ENCODE measurements around the gene ATP10A.

ATP10A gene

DNA sequence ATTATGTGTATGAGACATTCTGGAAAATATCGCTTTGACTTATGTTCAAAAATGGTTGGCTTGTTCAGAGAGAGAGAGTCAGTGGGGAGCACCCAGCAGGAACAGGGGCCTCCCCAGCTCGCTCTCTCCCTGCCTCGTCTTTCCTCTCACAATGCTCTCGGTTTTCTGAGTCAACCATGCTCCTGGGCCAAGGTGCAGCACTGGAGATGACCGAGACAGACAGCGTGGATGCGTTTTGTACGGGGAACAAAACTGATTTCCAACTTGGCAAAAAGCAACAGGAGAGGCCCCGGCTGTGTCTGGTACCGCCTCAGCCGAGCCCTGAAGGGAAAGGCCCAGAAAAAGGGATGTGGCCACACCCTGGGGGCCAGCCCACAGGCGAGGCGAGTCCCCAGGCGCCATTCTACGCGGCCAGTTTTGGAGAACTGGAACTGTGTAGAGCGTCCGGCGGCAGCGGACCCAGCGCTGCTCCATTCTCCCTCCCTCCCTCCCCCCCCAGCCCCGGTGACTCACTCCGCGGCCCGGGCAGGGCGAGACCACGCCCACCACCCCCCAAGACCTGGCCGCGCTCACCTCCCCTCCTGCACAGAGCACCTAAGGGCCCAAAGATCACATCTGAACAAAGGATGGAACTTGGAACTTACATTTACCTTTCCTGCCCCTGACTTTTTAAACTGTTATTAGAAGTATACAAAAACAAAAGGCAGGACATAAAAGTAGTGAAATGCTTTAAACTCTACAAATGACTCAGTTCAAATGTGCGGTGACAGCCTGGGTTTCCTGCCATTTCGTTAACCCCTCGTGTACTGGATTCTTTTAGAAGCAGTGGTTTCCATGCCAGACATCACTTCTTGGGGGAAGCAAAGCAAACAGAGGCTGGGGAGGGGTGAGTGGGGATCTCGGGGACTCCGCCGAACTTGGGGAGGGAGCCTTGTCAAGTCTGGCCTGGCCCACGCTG lies 12.7 kb downstream of the ATP10A start:
- Histone ChIP-seq H3K4me3 (ENCODE audit: low read depth in 1 of 2, low read length in 2 of 2) (peak overlapping the region; percentile 30 to 53), H3K9ac (ENCODE audit: low read length) (peak overlapping the region; percentile 39), H3K4me1 (ENCODE audit: insufficient read depth, low read length) (peaks cover 31% of the 10 kb centered on the region), H3K27ac (ENCODE audit: low read depth, low read length) (peak overlapping the region; percentile 85), H3K9me3 (ENCODE audit: low read length) (no peaks in the 10 kb centered on the region), H3K27me3 (ENCODE audit: control insufficient read depth in 1 of 2, insufficient read depth in 2 of 2, low read length in 2 of 2) (no peaks in the 10 kb centered on the region), H3K36me3 (ENCODE audit: insufficient read depth, low read length) (no peaks in the 10 kb centered on the region)

DNA sequence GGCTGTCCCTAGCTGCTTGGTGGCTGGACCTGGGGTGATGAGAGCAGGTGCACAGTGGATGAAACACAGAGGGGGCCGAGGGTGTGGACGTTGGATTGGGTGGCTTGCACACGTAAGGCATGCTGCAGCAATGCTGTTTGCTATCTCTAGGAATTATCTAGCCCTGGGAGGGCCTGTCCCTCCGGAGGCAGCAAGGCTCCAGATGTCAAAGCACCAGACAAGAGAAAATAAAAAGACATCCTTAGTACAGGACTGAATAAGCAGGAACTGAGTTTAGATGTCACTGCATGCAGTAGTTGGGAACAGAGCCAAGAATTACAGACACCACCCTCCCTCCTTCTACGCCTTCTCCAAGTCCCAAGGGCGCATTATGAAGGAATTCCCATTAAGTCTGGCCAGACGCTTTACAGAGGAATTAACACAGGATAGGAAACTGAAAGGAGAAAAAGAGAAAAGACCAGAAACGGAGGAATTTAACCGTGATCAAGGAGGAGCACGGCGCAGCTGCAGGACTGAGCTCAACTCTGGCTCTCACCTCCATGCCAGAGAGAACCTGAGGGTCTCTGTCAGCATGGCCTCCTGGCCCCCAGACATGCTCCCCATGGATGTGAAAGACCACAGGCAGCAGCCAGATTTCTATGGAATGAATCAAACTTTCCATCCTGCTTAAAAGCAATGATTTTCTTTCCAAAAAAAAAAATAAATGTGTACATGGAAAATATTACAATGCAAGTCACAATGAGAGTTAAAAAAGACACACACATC lies 13.8 kb downstream of the ATP10A start:
- no peaks in the 10 kb centered on the region for H3K36me3 ChIP-seq (ENCODE audit: insufficient read depth, low read length)
- H3K4me1 ChIP-seq (ENCODE audit: insufficient read depth, low read length), result peaks cover 37% of the 10 kb centered on the region
- no peaks in the 10 kb centered on the region for H3K27me3 ChIP-seq (ENCODE audit: control insufficient read depth in 1 of 2, insufficient read depth in 2 of 2, low read length in 2 of 2)
- H3K9ac ChIP-seq (ENCODE audit: low read length), result peak overlapping the region; percentile 39
- H3K9me3 ChIP-seq (ENCODE audit: low read length), result no peaks in the 10 kb centered on the region
- peak overlapping the region; percentile 85 for H3K27ac ChIP-seq (ENCODE audit: low read depth, low read length)
- H3K4me3 ChIP-seq (ENCODE audit: low read depth in 1 of 2, low read length in 2 of 2), result peak overlapping the region in 1 of 2 donors; percentile 53

GRCh38 chr15:25848784-25849156 lies 14.4 kb downstream of the ATP10A start:
- no peaks in the 10 kb centered on the region for H3K36me3 ChIP-seq (ENCODE audit: insufficient read depth, low read length)
- peak overlapping the region in 1 of 2 donors; percentile 53 for H3K4me3 ChIP-seq (ENCODE audit: low read depth in 1 of 2, low read length in 2 of 2)
- H3K27me3 ChIP-seq (ENCODE audit: control insufficient read depth in 1 of 2, insufficient read depth in 2 of 2, low read length in 2 of 2), result no peaks in the 10 kb centered on the region
- peak overlapping the region; percentile 85 for H3K27ac ChIP-seq (ENCODE audit: low read depth, low read length)
- H3K9ac ChIP-seq (ENCODE audit: low read length), result peak overlapping the region; percentile 39
- peaks cover 41% of the 10 kb centered on the region for H3K4me1 ChIP-seq (ENCODE audit: insufficient read depth, low read length)
- H3K9me3 ChIP-seq (ENCODE audit: low read length), result no peaks in the 10 kb centered on the region

- Histone ChIP-seq H3K27ac (ENCODE audit: low read depth, low read length) (peak overlapping the region; percentile 85), H3K4me1 (ENCODE audit: insufficient read depth, low read length) (peaks cover 45% of the 10 kb centered on the region), H3K36me3 (ENCODE audit: insufficient read depth, low read length) (no peaks in the 10 kb centered on the region)
Measured at GRCh38 chr15:25848325-25848724, 14.8 kb downstream of the ATP10A start.

DNA sequence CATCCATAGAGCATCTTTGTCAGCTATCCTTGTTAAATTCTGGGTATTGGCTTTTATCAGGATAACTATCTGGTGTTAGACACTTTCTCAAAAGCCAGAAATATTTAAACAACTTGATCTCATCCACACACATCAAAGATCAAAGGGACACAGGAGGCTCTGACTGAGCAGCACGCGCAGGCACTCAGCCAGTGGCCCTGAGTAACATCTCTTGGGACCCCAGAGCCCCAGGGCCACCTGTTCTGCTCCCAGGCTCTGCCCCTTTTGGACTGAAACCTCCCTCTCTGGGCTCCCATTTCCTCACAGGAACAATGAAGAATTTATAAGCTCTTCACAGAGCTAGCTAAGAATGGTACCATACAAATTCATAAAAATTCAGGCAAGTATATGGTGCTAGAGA lies 16.1 kb downstream of the ATP10A start:
- Histone ChIP-seq H3K4me1 (ENCODE audit: insufficient read depth, low read length) (peaks cover 41% of the 10 kb centered on the region), H3K36me3 (ENCODE audit: insufficient read depth, low read length) (no peaks in the 10 kb centered on the region), H3K9ac (ENCODE audit: low read length) (no peak overlapping the region), H3K9me3 (ENCODE audit: low read length) (no peaks in the 10 kb centered on the region), H3K27ac (ENCODE audit: low read depth, low read length) (no peak overlapping the region), H3K4me3 (ENCODE audit: low read depth in 1 of 2, low read length in 2 of 2) (no peak overlapping the region), H3K27me3 (ENCODE audit: control insufficient read depth in 1 of 2, insufficient read depth in 2 of 2, low read length in 2 of 2) (no peaks in the 10 kb centered on the region)

More at GRCh38 chr15:25848325-25848724, 14.8 kb downstream of the ATP10A start:
- Histone ChIP-seq H3K4me3 (ENCODE audit: low read depth in 1 of 2, low read length in 2 of 2) (no peak overlapping the region), H3K27me3 (ENCODE audit: control insufficient read depth in 1 of 2, insufficient read depth in 2 of 2, low read length in 2 of 2) (no peaks in the 10 kb centered on the region), H3K9me3 (ENCODE audit: low read length) (no peaks in the 10 kb centered on the region), H3K9ac (ENCODE audit: low read length) (no peak overlapping the region)

DNA sequence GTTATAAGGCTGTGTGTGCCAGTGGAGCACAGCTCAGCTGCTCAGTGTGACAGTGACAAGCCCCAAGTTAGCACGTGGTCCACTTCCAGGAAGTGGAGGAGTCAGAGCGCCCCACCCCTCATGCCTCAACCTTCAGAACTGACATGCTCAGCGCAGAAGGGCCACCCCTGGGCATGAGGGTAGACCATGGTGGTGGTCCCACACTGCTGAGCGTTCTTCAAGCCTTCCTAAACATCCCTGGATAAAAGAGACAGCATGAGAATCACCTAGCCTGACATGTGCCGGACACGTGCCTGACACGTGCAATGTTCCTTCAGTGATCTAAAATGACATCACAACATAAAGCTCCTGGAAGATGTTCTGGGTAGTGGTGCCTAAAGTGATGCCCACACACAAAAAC lies 16.8 kb downstream of the ATP10A start:
- H3K36me3 ChIP-seq (ENCODE audit: insufficient read depth, low read length), result peaks cover 3% of the 10 kb centered on the region
- no peak overlapping the region for H3K27ac ChIP-seq (ENCODE audit: low read depth, low read length)
- peaks cover 41% of the 10 kb centered on the region for H3K4me1 ChIP-seq (ENCODE audit: insufficient read depth, low read length)
- no peak overlapping the region for H3K4me3 ChIP-seq (ENCODE audit: low read depth in 1 of 2, low read length in 2 of 2)
- H3K27me3 ChIP-seq (ENCODE audit: control insufficient read depth in 1 of 2, insufficient read depth in 2 of 2, low read length in 2 of 2), result no peaks in the 10 kb centered on the region
- no peak overlapping the region for H3K9ac ChIP-seq (ENCODE audit: low read length)
- no peaks in the 10 kb centered on the region for H3K9me3 ChIP-seq (ENCODE audit: low read length)

- no peaks in the 10 kb centered on the region for H3K27me3 ChIP-seq (ENCODE audit: control insufficient read depth in 1 of 2, insufficient read depth in 2 of 2, low read length in 2 of 2)
- H3K27ac ChIP-seq (ENCODE audit: low read depth, low read length), result no peak overlapping the region
- peaks cover 35% of the 10 kb centered on the region for H3K4me1 ChIP-seq (ENCODE audit: insufficient read depth, low read length)
- H3K9ac ChIP-seq (ENCODE audit: low read length), result no peak overlapping the region
- H3K9me3 ChIP-seq (ENCODE audit: low read length), result no peaks in the 10 kb centered on the region
- no peak overlapping the region for H3K4me3 ChIP-seq (ENCODE audit: low read depth in 1 of 2, low read length in 2 of 2)
- H3K36me3 ChIP-seq (ENCODE audit: insufficient read depth, low read length), result peaks cover 3% of the 10 kb centered on the region
Measured at GRCh38 chr15:25844981-25845680, 18.0 kb downstream of the ATP10A start.

DNA sequence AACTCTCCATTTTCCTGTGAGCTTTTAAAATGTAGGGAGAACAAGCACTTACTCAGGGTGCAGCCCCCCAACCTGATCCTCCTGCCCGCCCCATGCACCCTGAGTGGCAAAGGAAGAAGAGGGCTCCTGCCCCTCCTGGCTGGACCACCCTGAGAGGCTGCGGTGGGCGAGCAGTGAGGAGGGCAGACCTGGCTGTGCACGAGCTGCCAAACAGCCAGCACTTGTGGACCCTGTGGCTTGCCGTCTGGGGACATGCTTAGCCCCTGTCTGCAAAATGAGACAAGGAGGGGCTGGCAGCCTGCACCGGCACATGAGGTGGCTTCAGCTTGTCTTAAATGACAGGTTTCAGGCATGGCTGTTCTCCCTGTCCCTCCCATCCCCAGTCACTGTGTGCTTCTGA lies 18.6 kb downstream of the ATP10A start:
- no peak overlapping the region for H3K4me3 ChIP-seq (ENCODE audit: low read depth in 1 of 2, low read length in 2 of 2)
- H3K9ac ChIP-seq (ENCODE audit: low read length), result no peak overlapping the region
- H3K36me3 ChIP-seq (ENCODE audit: insufficient read depth, low read length), result peaks cover 3% of the 10 kb centered on the region
- no peak overlapping the region for H3K27ac ChIP-seq (ENCODE audit: low read depth, low read length)
- no peaks in the 10 kb centered on the region for H3K9me3 ChIP-seq (ENCODE audit: low read length)
- no peaks in the 10 kb centered on the region for H3K27me3 ChIP-seq (ENCODE audit: control insufficient read depth in 1 of 2, insufficient read depth in 2 of 2, low read length in 2 of 2)
- H3K4me1 ChIP-seq (ENCODE audit: insufficient read depth, low read length), result peaks cover 29% of the 10 kb centered on the region

DNA sequence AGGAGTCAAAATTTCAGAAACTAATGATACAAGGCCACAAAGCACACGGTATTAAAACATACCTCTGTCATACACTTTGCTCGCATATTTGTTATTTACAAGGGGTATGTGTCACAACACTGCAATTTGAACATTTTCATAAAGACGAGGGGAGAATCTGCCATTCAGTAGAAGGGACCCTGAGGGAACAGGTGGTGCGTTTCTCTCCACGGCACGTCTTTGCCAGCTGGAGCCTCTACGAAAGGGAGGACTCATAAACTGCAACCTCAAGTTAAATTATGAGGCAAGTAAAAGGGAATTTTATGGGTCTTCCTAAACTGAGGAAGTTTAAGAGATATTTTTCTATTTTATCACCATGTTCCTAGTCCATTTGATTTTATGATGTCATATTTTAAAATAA lies 19.1 kb downstream of the ATP10A start:
- Histone ChIP-seq H3K4me3 (ENCODE audit: low read depth in 1 of 2, low read length in 2 of 2) (no peak overlapping the region), H3K27ac (ENCODE audit: low read depth, low read length) (no peak overlapping the region), H3K27me3 (ENCODE audit: control insufficient read depth in 1 of 2, insufficient read depth in 2 of 2, low read length in 2 of 2) (no peaks in the 10 kb centered on the region), H3K36me3 (ENCODE audit: insufficient read depth, low read length) (peaks cover 3% of the 10 kb centered on the region), H3K9me3 (ENCODE audit: low read length) (no peaks in the 10 kb centered on the region), H3K4me1 (ENCODE audit: insufficient read depth, low read length) (peaks cover 24% of the 10 kb centered on the region), H3K9ac (ENCODE audit: low read length) (no peak overlapping the region)

GRCh38 chr15:25839638-25840156 lies 23.4 kb downstream of the ATP10A start:
- H3K9me3 ChIP-seq (ENCODE audit: low read length), result no peaks in the 10 kb centered on the region
- no peak overlapping the region for H3K27ac ChIP-seq (ENCODE audit: low read depth, low read length)
- no peaks in the 10 kb centered on the region for H3K27me3 ChIP-seq (ENCODE audit: control insufficient read depth in 1 of 2, insufficient read depth in 2 of 2, low read length in 2 of 2)
- peaks cover 14% of the 10 kb centered on the region for H3K4me1 ChIP-seq (ENCODE audit: insufficient read depth, low read length)
- peaks cover 3% of the 10 kb centered on the region for H3K36me3 ChIP-seq (ENCODE audit: insufficient read depth, low read length)
- no peak overlapping the region for H3K4me3 ChIP-seq (ENCODE audit: low read depth in 1 of 2, low read length in 2 of 2)
- H3K9ac ChIP-seq (ENCODE audit: low read length), result no peak overlapping the region

GRCh38 chr15:25838871-25839195 lies 24.3 kb downstream of the ATP10A start:
- Histone ChIP-seq H3K27ac (ENCODE audit: low read depth, low read length) (no peak overlapping the region), H3K27me3 (ENCODE audit: control insufficient read depth in 1 of 2, insufficient read depth in 2 of 2, low read length in 2 of 2) (no peaks in the 10 kb centered on the region), H3K4me1 (ENCODE audit: insufficient read depth, low read length) (peaks cover 7% of the 10 kb centered on the region), H3K9ac (ENCODE audit: low read length) (no peak overlapping the region), H3K9me3 (ENCODE audit: low read length) (no peaks in the 10 kb centered on the region), H3K4me3 (ENCODE audit: low read depth in 1 of 2, low read length in 2 of 2) (no peak overlapping the region), H3K36me3 (ENCODE audit: insufficient read depth, low read length) (peaks cover 3% of the 10 kb centered on the region)

Measured in muscle layer of colon (tissue), 2 donors.